ENCODE measurements around the gene KLRG1.
A peak's percentile ranks its signal among the peaks of the same experiment; 100 is the strongest.

The KLRG1 gene

DNA sequence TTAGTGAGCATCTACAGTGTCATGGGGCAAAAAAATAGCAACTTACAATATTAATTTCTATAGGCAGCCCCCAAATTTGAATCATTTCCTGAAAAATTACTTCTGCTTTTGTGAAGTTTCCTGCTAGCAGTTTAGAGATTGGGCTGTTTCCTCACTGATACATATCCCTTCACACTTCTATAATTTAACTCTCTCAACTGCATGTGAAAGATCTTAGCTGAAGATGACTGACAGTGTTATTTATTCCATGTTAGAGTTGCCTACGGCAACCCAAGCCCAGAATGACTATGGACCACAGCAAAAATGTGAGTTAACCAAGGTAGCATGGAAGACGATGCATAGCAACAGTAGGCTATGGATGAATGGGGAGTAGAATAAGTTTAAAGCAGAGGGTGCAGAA is at the start of gene KLRG1:
KLRG1 (plus strand) TSS at position 134 of the 400 bp plus-strand sequence; CDS start at position 224, 90 bp downstream.
- DNase-seq, result no peak

DNA sequence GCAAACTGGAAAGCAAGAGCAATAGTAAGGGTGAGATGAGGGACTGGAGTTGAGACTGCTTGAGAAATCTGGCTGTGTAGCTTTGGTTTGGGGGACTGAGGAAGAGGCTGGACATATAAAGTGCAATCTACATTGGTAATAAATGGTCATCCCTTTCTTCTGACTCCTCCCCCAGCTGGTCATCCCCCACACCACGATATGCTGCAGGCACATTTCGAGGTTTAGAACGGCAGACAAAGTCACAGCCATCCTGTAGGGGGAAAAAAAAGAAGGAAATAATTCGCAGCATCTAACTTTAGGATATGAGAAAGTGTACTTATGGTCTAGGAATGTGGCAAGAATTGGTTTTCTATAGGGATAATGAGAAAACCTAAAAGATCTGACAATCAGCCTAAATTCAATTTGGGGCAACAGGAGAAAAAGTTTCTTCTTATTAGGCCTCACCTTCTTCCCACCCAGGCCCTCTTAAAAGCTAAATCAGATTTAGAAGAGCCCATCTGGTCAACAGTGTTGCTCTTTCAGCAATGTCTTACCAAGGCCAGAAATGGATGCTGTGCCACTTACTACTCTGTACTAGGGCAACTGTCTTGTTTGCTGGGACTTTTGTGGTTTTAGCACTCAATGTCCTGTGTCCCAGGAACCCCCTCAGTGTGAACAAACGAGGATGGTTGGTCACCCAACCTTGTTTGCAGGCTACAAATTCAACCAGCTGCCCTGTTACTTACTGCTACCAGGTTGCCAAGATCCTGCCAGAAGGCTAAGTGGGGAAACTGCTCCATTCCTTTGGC is 47.5 kb upstream of the KLRG1 start:
- DNase-seq, result no peak

GRCh38 chr12:8943565-8944186 is 45.7 kb upstream of the KLRG1 start:
- DNase-seq, result no peak

GRCh38 chr12:8946733-8947132 is 42.6 kb upstream of the KLRG1 start:
- no peak for DNase-seq

- DNase-seq, result no peak
These were observed 41.6 kb upstream of the KLRG1 start for GRCh38 chr12:8947737-8948136.

DNA sequence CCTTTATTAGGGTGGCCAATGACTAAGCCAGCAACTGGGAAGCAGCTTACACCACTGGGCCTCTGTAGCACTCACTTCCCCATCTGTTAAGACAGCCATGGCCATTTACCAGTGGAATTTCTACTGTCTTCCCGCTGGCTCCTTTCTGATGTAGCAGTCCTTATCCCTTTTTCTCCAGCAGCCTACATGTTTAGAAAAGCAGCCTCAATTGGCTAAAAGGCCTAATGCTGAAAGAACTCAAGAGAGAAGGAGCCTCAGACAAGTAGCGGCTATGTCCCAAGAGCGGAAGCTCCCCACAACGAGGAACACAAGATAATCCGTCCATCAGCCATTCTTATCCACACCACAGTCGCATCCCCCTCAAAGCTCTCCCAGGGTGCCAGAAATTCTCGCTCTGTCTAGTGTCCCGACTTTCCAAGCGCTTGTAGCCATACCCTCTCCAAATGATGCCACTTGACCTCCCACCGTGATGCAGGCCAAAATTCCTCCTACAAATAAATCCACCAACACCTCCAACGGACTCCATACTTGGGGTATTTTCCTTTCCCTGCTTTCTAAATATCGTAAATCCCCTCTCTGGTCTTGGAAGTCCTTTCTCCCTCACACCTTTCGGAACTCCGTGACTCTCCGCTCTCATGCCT is 40.5 kb upstream of the KLRG1 start:
- no peak for DNase-seq

GRCh38 chr12:8949342-8950220 is 39.8 kb upstream of the KLRG1 start, which contains the start of gene M6PR:
M6PR (minus strand) TSS chr12:8949645; CDS start chr12:8946404, 3,241 bp downstream.
- peak; percentile 93 for DNase-seq

DNA sequence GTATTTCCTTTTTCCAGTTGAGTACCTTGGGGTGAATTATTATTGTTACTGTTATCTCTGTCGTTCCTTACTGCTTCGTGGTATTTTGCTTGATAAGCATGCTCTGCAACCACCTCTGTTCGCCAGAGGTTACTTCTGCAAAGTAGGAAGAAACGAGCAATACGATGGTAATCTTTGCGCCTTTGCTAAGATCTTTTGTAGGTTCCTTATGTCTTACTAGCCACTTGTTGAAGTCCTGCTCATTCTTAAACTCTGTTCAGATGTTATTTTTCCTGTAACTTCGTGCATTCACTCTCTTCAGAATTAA is 39.2 kb upstream of the KLRG1 start:
- DNase-seq, result no peak

DNA sequence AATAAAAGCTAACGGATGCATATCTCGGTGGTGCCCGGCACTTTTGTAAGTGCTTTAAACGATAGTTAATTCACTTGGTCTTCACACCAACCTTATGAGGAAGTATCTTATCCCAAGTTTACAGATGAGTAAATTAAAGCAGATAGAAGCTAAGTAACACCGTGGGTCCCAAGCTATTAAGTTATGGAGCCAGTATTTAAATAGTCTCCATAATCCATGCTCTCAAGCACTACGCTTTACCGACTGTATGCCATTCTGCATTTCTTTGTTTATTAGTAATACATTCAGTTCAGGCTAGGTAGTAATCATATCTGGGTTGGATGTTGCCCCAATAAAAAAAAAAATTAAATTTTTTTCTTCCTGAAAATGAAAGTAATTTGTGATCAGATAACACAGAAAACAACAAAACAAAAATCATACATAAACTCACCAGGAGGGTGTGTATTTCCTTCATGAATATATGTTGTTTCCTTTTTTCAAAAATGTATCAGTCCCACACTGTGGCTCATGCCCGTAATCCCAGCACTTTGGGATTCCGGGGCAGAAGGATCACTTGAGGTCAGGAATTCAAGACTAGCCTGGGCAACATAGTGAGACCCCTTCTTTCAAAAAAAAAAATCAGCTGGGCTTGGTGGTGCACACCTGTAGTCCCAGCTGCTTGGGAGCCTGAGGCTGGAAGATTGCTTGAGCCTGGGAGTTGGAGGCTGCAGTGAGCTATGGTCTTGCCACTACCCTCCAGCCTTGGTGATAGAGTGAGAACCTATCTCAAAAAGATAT is 38.5 kb upstream of the KLRG1 start:
- DNase-seq, result no peak

- no peak for DNase-seq
These were observed 37.6 kb upstream of the KLRG1 start for GRCh38 chr12:8951744-8952143.

DNA sequence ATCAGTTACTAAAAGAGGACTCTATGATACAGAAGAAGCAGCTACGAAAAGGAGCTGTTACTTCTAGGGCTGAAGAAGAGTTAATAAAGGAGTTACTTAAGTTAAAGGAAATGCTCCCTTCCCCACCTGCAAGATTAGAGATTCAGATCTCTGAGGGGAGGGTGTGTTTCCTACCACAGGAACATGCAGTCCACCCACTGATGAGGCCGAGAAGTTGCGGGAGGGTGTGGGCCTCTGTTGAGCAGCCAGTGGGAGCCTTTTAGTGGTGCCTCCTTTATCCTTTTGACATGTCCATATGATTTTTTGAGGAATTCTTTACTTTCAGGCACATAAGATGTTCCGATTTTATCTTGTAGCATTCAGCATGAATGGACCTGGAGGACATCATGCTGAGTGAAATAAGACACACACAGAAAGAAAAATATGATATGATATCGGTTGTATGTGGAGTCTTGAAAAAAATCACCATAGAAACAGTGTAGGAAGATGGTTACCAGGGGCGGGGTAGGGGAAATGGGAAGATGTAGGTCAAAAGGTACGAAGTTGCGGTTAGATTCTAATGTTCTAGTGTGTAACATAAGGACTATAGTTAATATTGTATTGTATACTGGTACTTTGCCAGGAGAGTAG is 35.5 kb upstream of the KLRG1 start:
- DNase-seq, result no peak

DNA sequence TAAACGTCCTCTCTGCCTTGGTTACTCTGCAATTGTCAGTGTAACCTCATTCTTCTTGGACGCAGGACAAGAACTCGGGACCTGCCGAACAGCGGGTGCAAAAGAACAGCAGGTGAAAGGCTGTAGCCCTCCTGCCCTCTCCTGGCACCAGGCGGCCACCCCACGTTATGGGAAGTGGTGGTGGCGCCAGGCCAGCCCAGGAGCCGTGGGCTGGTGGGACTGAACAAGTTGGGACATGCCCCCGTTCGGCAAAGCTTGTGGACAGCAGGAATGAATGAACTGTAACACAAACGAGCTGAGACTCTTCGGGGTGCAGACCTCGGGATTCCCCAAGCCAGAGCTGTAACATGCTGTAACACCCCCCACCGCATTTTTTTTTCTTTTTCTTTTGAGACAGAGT is 33.3 kb upstream of the KLRG1 start:
- no peak for DNase-seq

- no peak for DNase-seq
These were observed 32.6 kb upstream of the KLRG1 start for GRCh38 chr12:8956772-8957171.

GRCh38 chr12:8957561-8957960 is 31.8 kb upstream of the KLRG1 start:
- no peak for DNase-seq

DNA sequence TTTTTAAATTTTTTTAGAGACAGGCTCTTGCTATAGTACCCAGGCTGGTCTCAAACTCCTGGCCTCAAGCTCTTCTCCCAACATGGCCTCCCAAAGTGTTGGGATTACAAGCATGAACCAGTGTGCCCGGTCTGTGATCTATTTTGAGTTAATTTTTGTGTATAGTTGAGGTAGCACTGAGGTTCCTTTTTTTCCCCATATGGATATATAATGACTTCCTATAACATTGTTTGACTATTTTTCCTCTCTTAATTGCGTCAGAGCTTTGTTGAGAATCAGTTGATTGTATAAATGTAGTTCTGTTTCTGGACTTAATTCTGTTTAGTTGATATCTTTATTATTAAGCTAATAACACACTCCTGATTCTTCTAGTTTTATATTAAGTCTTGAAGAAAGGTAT is 31.3 kb upstream of the KLRG1 start:
- no peak for DNase-seq

DNA sequence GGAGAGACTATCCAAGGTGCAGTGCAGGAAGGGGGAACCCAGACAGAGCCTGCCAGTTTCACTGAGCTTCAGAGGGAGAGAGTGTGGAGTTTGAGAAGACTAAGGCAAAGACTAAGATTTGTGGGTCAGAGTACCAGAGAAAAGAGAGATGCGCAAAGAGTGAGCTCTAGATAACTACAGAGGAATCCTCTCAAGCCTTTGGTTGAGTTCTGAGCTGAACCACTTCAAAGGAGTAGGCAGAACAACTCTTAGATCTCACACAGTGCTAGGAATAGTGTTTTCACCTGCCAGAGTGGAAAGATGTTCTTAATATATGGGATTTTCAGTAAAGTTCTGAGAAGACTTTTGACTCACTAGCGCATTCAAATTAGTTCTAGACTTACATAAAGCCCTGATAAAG is 29.2 kb upstream of the KLRG1 start:
- no peak for DNase-seq

GRCh38 chr12:8968761-8969160 is 20.6 kb upstream of the KLRG1 start:
- DNase-seq, result no peak

GRCh38 chr12:8969861-8970411 is 19.4 kb upstream of the KLRG1 start:
- no peak for DNase-seq

GRCh38 chr12:8970432-8970831 is 18.9 kb upstream of the KLRG1 start:
- no peak for DNase-seq

DNA sequence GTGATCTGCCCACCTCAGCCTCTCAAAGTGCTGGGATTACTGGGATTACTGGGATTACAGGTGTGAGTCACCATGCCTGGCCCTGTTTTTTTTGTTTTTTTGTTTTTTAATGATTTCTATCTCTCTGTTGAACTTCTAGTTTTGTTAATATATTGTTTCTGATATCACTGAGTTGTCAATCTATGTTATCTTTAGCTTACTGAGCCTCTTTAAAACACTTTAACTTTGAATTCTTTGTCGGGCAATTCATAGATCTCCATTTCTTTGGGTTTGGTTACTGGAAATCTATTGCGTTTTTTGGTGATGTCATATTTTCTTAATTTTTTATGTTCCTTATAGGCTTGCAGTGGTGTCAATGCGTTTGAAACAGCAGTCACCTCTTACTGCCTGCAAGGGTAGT is 9.2 kb upstream of the KLRG1 start:
- no peak for DNase-seq

- no peak for DNase-seq
These were observed 4.1 kb upstream of the KLRG1 start for GRCh38 chr12:8985213-8985754.
